A673 (cell line): ENCODE data around the gene ACSS2. TPM values are rescaled to one million over a fixed set of nuclear protein-coding genes. Genes with fewer than 3 reads are reported as not detected.

Source experiments
- BruUV-seq: library from RNA; stranded (reverse); fragments of 400-500 nt; replicated peaks from 2 replicates; lab custom pipeline; 2021; lab: Mats Ljungman, UMichigan
- CTCF ChIA-PET: fragments of 300-600 bp; sonication (Branson Sonifier 250); formaldehyde crosslinking; loops from one replicate; lab custom pipeline; 2022; ENCODE audit warnings: antibody characterized with exemption; lab: Charles Lee
- POLR2A ChIA-PET: fragments of 300-600 bp; sonication (Branson Sonifier 250); formaldehyde crosslinking; loops from one replicate; lab custom pipeline; 2022; ENCODE audit warnings: antibody characterized with exemption; ENCODE audit not compliant: low non-redundant PET; lab: Charles Lee
- DNase-seq: peaks from one replicate; pipeline ENCODE4 v3.0.0-alpha.2; 2015; ENCODE audit warnings: low spot score
- H3K27ac ChIP-seq: fragments of 200-600 bp; sonication (generic); 2 replicates; pipeline ENCODE4 v1.5.1; 2016; ENCODE audit warnings: mixed run types, low read depth, mild to moderate bottlenecking, mixed read lengths, antibody characterized with exemption, low read length; ENCODE audit not compliant: poor library complexity, severe bottlenecking
- H3K27me3 ChIP-seq: fragments of 200-600 bp; sonication (generic); replicated peaks from 2 replicates; pipeline ENCODE4 v1.6.1; 2017; ENCODE audit warnings: mixed run types, low read depth, mild to moderate bottlenecking, mixed read lengths, antibody characterized with exemption, low read length; ENCODE audit not compliant: insufficient read depth, poor library complexity
- H3K36me3 ChIP-seq: fragments of 200-600 bp; sonication (generic); 2 replicates; pipeline ENCODE4 v1.6.1; 2016; ENCODE audit warnings: mixed run types, mild to moderate bottlenecking, mixed read lengths, antibody characterized with exemption, low read length; ENCODE audit not compliant: insufficient read depth, poor library complexity, severe bottlenecking
- H3K4me1 ChIP-seq: fragments of 200-600 bp; sonication (generic); 2 replicates; pipeline ENCODE4 v1.6.1; 2017; ENCODE audit warnings: mixed run types, mild to moderate bottlenecking, mixed read lengths, antibody characterized with exemption, low read length; ENCODE audit not compliant: insufficient read depth, poor library complexity, severe bottlenecking
- H3K4me3 ChIP-seq: fragments of 200-600 bp; sonication (generic); 2 replicates; pipeline ENCODE4 v1.5.1; 2016; ENCODE audit warnings: low read depth, mixed run types, mild to moderate bottlenecking, mixed read lengths, low read length; ENCODE audit not compliant: poor library complexity, severe bottlenecking
- H3K9me3 ChIP-seq: fragments of 200-600 bp; sonication (generic); 2 replicates; pipeline ENCODE4 v1.6.1; 2016; ENCODE audit warnings: mixed run types, low read depth, mild to moderate bottlenecking, mixed read lengths, antibody characterized with exemption, low read length; ENCODE audit not compliant: poor library complexity, severe bottlenecking
- CTCF ChIP-seq: fragments of 300-800, 200-600 bp; sonication (generic); conservative IDR thresholded peaks from 2 replicates; pipeline ENCODE4 v1.5.1; 2017; ENCODE audit warnings: low read depth, mild to moderate bottlenecking, antibody characterized with exemption, low read length, moderate library complexity, mixed read lengths
- EZH2 ChIP-seq: fragments of 200-600 bp; sonication (generic); IDR thresholded peaks from 2 replicates; pipeline ENCODE4 v1.6.1; 2017; ENCODE audit warnings: borderline replicate concordance, low read depth, mild to moderate bottlenecking, mixed read lengths, antibody characterized with exemption, low read length; ENCODE audit not compliant: poor library complexity, severe bottlenecking
- intact Hi-C: fragments of 100-400 bp; cut with micrococcal nuclease; formaldehyde crosslinking; loops from one replicate; pipeline ENCODE4 v1.10.0; 2022; ENCODE audit not compliant: unreplicated experiment
- total RNA-seq: library from RNA; stranded (reverse); gene quantifications from 2 replicates; pipeline ENCODE4 v1.2.3, GENCODE V29; 2021

ACSS2 gene
- total RNA-seq, 1 experiment from 2014 or later, result 28.7 TPM

GRCh38 chr20:34949120-34949519 is 72.7 kb downstream of the ACSS2 start:
- intact Hi-C loops, result no loop called here
- TF ChIP-seq EZH2 (no peak), CTCF (no peak)
- Histone ChIP-seq H3K36me3 (peaks cover 27% of the 10 kb centered on the region), H3K4me1 (peaks cover 8% of the 10 kb centered on the region), H3K9me3 (no peaks in the 10 kb centered on the region), H3K27me3 (no peaks in the 10 kb centered on the region), H3K4me3 (no peak overlapping the region), H3K27ac (no peak overlapping the region)
- DNase-seq, result no peak
- ChIA-PET POLR2A (no interaction called here), CTCF (no interaction called here)
- no TSS peak for BruUV-seq

GRCh38 chr20:34951252-34951651 is 74.8 kb downstream of the ACSS2 start:
- Histone ChIP-seq H3K36me3 (peaks cover 16% of the 10 kb centered on the region), H3K4me1 (peaks cover 8% of the 10 kb centered on the region), H3K9me3 (no peaks in the 10 kb centered on the region), H3K27me3 (no peaks in the 10 kb centered on the region), H3K4me3 (no peak overlapping the region), H3K27ac (no peak overlapping the region)
- TF ChIP-seq CTCF (no peak), EZH2 (no peak)
- no TSS peak for BruUV-seq
- ChIA-PET CTCF (no interaction called here), POLR2A (no interaction called here)
- intact Hi-C loops, result no loop called here
- no peak for DNase-seq

- no peak for DNase-seq
- Histone ChIP-seq H3K9me3 (no peaks in the 10 kb centered on the region), H3K4me1 (peaks cover 8% of the 10 kb centered on the region), H3K27me3 (no peaks in the 10 kb centered on the region), H3K27ac (no peak overlapping the region), H3K4me3 (no peak overlapping the region), H3K36me3 (peaks cover 13% of the 10 kb centered on the region)
- intact Hi-C loops, result no loop called here
- CTCF ChIA-PET, result no interaction called here
- TF ChIP-seq EZH2 (no peak), CTCF (no peak)
- POLR2A ChIA-PET, result no interaction called here
- BruUV-seq, result no TSS peak
These were observed 75.2 kb downstream of the ACSS2 start for GRCh38 chr20:34951652-34952051.
